ENCODE measurements around the gene RALGPS2. TPM values are rescaled to one million over a fixed set of nuclear protein-coding genes. Genes with fewer than 3 reads are reported as not detected.

Gene RALGPS2
- total RNA-seq, 2 experiments from 2014 or later, result 91.6 to 102 TPM

DNA sequence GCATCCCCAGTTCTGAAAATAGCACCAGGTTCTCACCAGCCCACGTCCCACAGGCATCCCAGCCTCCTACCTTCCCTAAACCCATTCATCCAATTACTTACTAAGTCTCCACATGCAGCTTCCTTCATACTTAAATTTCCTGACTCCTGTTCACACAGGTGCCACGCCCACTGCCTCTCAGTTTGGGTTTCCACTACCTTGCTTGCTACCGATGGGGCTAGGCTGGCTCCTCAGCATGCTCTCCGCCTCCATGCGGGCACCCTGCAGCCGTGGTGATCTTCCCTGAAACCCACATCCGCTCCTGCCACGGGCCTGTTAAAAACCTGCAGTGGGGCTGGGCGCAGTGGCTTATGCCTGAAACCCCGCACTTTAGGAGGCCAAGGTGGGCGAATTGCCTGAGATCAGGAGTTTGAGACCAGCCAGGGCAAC lies 216.2 kb downstream of the RALGPS2 start:
- Histone ChIP-seq H2AFZ (ENCODE audit: low read length) (no peak overlapping the region), H3K27ac (ENCODE audit: low read depth, low read length, poor library complexity, severe bottlenecking) (no peak overlapping the region), H4K20me1 (ENCODE audit: insufficient read depth, low read length) (no peaks in the 10 kb centered on the region), H3K9me3 (ENCODE audit: low read length) (no peaks in the 10 kb centered on the region), H3K79me2 (ENCODE audit: insufficient read depth, low read depth, low read length) (no peaks in the 10 kb centered on the region), H3K4me2 (ENCODE audit: low read length) (no peak overlapping the region), H3K9me2 (ENCODE audit: insufficient read depth, low read length) (no peaks in the 10 kb centered on the region), H3K4me3 (ENCODE audit: low read depth, low read length, poor library complexity, severe bottlenecking) (no peak overlapping the region), H3K36me3 (ENCODE audit: insufficient read depth, low read length) (no peaks in the 10 kb centered on the region), H3K4me1 (ENCODE audit: insufficient read depth, low read length, poor library complexity, severe bottlenecking) (no peaks in the 10 kb centered on the region)
- no peak for DNase-seq (ENCODE audit: low spot score)
- BruUV-seq (replicated peaks), result no TSS peak
- ChIA-PET CTCF (ENCODE audit: unreplicated experiment) (interaction anchor here (0.5 kb wide), 1 partner anchor 81 kb away, joined by 3 read pairs; no protein-coding TSS in a partner anchor), POLR2A (interaction anchor here (1.3 kb wide), 1 partner anchor 14 kb away, joined by 4 read pairs; no protein-coding TSS in a partner anchor)
- TF ChIP-seq EZH2phosphoT487 (IDR thresholded peaks at IDR 0.05; ENCODE audit: borderline replicate concordance, low read depth, low read length), result no peak
- TF ChIP-seq, protein P1, sequence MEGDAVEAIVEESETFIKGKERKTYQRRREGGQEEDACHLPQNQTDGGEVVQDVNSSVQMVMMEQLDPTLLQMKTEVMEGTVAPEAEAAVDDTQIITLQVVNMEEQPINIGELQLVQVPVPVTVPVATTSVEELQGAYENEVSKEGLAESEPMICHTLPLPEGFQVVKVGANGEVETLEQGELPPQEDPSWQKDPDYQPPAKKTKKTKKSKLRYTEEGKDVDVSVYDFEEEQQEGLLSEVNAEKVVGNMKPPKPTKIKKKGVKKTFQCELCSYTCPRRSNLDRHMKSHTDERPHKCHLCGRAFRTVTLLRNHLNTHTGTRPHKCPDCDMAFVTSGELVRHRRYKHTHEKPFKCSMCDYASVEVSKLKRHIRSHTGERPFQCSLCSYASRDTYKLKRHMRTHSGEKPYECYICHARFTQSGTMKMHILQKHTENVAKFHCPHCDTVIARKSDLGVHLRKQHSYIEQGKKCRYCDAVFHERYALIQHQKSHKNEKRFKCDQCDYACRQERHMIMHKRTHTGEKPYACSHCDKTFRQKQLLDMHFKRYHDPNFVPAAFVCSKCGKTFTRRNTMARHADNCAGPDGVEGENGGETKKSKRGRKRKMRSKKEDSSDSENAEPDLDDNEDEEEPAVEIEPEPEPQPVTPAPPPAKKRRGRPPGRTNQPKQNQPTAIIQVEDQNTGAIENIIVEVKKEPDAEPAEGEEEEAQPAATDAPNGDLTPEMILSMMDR (conservative IDR thresholded peaks at IDR 0.05; ENCODE audit: low read length), result no peak
- intact Hi-C loops (cut with micrococcal nuclease; ENCODE audit: unreplicated experiment), result no loop called here

DNA sequence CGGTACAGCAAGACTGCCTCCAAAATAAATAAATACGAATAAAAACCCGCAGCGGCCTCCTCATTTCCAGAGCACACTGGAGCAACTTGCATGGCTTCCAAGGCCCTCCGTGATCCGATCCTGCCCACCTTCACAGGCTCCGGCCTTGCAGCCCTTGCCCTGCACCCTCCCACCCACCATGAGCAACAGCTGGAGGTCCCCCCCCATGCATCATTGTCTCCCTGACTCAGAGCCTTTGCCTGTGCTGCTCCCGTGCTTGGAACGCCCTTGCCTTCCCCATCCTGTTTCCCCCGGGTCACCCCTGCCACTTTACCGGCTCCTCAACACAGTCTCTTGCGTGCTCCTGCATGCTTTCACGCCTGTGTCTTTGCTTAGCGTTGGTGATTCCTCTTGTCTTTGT lies 216.8 kb downstream of the RALGPS2 start:
- Histone ChIP-seq H3K4me2 (ENCODE audit: low read length) (no peak overlapping the region), H3K79me2 (ENCODE audit: insufficient read depth, low read depth, low read length) (no peaks in the 10 kb centered on the region), H3K4me3 (ENCODE audit: low read depth, low read length, poor library complexity, severe bottlenecking) (no peak overlapping the region), H4K20me1 (ENCODE audit: insufficient read depth, low read length) (no peaks in the 10 kb centered on the region), H3K27ac (ENCODE audit: low read depth, low read length, poor library complexity, severe bottlenecking) (no peak overlapping the region), H3K9me3 (ENCODE audit: low read length) (no peaks in the 10 kb centered on the region), H3K4me1 (ENCODE audit: insufficient read depth, low read length, poor library complexity, severe bottlenecking) (no peaks in the 10 kb centered on the region), H3K9me2 (ENCODE audit: insufficient read depth, low read length) (no peaks in the 10 kb centered on the region), H3K36me3 (ENCODE audit: insufficient read depth, low read length) (no peaks in the 10 kb centered on the region), H2AFZ (ENCODE audit: low read length) (no peak overlapping the region)
- ChIA-PET CTCF (ENCODE audit: unreplicated experiment) (interaction anchor here (0.5 to 0.6 kb wide), 2 partner anchors 82 to 432 kb away, joined by 3 read pairs; no protein-coding TSS in a partner anchor), POLR2A (interaction anchor here (1.3 kb wide), 1 partner anchor 13 kb away, joined by 4 read pairs; no protein-coding TSS in a partner anchor)
- no peak for TF ChIP-seq EZH2phosphoT487 (IDR thresholded peaks at IDR 0.05; ENCODE audit: borderline replicate concordance, low read depth, low read length)
- TF ChIP-seq, protein P1 (conservative IDR thresholded peaks at IDR 0.05; ENCODE audit: low read length), result no peak
- intact Hi-C loops (cut with micrococcal nuclease; ENCODE audit: unreplicated experiment), result no loop called here
- no peak for DNase-seq (ENCODE audit: low spot score)
- BruUV-seq (replicated peaks), result no TSS peak
